COLO829 (cell line): ENCODE measurements around the gene MAU2.
A peak's percentile ranks its signal among the peaks of the same experiment; 100 is the strongest.

ENCODE experiments used
- DNase-seq: peaks from one replicate; pipeline ENCODE4 v3.0.0; 2012; ENCODE audit warnings: low spot score

The MAU2 gene, protein sequence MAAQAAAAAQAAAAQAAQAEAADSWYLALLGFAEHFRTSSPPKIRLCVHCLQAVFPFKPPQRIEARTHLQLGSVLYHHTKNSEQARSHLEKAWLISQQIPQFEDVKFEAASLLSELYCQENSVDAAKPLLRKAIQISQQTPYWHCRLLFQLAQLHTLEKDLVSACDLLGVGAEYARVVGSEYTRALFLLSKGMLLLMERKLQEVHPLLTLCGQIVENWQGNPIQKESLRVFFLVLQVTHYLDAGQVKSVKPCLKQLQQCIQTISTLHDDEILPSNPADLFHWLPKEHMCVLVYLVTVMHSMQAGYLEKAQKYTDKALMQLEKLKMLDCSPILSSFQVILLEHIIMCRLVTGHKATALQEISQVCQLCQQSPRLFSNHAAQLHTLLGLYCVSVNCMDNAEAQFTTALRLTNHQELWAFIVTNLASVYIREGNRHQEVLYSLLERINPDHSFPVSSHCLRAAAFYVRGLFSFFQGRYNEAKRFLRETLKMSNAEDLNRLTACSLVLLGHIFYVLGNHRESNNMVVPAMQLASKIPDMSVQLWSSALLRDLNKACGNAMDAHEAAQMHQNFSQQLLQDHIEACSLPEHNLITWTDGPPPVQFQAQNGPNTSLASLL

DNA sequence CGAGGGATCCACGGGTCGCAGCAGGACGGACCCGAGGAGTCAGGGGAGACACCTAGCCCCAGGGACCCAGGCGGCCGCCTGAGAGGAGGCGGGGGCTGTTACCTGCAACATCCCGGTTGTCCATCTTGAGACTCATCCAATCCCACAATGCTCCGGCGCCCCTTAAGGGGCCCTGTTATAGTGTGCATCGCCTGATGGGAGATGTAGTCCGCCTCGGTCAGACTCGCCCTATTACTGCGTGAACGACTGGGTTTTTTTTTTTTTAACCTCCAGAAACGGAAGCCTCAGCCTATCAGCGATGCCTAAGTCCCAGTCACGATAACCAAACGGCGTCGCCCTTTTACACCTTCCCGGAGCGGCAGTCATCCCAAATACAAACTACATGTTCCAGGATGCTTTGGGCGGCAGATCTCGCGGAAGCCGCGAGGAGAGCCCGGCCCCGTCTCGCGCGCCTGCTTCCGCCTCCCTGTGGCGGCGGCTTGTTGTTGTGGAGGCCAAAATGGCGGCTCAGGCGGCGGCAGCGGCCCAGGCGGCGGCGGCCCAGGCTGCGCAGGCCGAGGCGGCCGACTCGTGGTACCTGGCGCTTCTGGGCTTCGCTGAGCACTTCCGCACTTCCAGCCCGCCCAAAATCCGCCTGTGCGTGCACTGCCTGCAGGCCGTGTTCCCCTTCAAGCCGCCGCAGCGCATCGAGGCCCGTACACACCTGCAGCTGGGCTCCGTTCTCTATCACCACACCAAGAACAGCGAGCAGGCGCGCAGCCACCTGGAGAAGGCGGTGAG is at the start of gene MAU2, which contains the start of gene SUGP1:
TSS of gene MAU2 (plus strand) at position 469 of the 780 bp plus-strand sequence. CDS start at position 500, 31 bp downstream.
TSS of gene SUGP1 (minus strand) at position 149 of the 780 bp plus-strand sequence. CDS start at position 136, 13 bp downstream.
- peak; percentile 93 for DNase-seq

DNA sequence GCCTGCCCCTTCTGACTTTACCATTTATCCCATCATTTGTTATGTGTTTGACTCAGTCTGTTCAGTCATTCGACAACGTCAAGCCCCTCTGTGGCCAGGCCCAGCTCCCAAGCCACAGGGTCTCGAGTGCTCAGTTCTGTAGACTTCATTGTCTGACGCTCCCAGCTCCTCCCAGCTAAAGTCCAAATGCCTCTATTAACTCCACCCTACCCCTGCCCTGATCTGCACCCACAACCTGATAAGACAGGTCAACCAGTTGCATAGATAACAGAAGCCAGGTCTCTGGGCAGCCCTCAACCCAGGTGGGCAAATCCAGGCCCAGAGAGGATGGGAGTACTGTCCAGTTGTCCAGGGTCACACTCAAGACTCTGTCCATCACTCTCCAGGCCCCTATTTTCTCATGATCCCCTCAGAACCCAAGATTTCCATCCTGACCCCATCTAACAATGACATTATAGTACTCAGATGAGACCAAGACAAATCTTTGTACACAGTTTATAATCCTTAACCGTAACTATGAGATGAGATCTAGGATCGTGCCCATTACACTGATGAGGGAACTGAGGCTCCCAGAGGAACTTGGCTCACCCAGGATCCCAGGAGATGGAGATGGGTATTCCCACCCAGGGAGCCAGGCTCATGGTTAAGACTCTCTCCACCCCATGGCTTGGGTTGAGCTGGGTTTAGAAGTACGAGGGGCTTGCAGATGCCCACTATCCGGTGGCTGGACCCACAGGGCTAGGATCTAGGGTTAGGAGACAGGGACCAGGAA is 48.6 kb upstream of the MAU2 start:
- DNase-seq, result no peak

DNA sequence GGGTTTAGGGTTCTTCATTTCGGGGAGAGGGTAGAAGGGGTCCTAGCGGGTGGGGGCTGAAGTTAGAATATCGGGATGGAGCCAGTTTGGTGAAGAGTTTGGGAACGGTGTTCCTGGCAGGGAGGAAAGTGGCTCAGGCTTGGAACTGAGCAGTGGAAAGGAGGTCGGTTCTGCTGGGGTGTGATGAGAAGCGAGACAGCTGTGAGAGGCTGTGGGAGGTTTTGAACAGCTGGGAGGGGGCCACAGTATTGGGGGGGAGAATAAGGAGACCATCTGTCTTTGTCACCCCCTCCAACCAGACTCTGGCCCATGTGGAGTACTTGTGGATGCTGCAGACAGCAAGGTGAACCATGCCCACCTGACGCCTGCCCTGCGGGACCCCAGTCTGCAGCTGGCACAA is 46.5 kb upstream of the MAU2 start:
- DNase-seq, result no peak

DNA sequence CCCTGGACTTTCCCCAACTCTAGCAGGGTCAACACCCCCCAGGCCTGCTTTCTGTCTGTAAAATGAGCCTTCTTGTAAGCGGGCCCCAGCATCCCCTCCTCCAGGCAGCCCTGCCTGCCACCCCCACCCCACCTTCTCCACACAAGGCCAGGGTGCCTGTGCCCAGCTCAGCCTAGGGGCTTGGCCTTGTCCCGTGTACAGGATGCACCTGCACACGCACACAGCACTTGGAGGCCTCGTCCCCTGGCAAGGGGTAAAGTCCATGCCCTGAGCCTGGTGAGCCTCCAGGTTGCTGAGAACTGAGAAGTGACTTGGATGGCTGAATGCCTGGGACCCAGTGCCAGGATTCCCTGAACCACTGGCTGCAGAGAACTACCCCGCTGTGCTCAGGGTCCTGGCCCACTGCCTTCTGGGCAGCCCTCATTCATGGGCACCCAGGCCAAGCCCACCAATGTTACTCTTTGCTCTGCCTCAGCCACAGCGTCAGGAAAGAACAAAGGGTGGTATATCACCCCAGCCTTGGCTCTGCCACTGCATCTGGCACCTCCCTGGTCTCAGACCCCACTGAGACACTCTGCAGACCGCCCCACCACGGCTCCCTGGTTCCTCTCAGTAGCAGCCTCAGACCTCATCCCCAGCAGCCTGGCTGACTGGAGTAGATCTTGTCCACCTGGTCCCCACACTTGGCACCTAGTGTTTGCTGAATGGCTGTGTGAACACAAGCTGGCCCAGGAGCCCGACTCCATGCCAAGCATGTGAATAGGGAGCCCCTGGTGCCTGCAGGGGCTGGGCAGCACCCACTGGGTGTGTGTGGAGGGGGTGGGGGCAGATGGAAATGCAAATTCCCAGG is 45.7 kb upstream of the MAU2 start:
- DNase-seq, result no peak

DNA sequence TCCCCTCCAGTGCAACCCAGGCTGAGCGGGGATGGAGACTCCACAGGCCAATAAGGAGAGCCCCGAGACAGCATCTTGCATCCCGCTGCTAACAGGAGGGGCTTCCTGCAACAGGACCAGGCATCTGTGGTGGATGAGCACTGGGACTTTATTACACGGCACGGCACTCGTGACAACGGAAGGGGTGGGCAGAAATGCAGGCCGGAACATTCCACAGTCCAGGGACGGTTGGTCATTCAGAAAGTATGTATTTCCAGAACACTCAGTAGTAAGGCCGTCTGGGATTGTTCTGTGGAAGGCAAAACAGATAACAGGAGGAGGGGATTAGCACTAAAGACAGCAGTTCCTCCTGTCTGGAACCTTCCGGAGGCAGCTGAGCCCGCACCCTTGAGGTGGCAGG is 44.2 kb upstream of the MAU2 start:
- no peak for DNase-seq

DNA sequence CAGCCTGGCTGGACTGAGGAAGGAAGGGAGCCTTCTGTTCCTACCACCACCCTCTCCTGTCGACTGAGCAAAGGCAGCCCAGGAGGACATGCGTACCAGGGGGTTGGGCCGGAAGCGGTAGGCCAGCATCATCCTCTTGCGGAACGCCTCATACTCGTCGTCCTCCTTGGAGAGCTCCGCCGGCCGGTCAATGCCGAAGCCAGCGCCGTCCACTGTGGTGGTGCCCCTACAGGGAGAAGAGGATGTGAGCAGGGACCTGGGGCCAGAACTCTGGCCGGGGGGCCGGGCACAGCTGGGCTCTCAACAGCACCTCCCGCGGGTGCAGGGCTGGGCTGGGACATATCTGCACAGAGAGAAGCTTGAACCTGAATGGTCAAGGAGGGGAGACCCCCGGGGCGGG is 43.8 kb upstream of the MAU2 start:
- no peak for DNase-seq

DNA sequence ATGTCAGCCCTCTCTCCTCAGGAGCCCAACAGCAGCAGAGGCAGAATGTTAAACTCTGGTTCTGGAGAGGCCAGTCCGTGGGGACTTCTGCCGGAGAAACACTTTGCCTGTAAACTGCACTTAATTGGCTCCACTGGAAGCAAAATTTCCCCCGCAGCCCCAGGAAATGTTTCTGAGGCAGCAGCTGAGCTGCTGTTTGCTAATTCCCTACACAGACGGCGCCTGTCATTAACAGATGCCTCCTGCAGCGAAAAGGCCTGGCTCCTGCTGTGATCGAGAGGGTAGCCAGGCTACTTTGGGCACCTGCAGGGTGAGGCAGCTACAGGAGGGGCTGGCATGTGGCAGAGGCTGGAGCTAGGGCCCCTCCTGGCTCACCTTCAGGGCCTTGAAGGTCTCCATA is 42.3 kb upstream of the MAU2 start:
- DNase-seq, result no peak

DNA sequence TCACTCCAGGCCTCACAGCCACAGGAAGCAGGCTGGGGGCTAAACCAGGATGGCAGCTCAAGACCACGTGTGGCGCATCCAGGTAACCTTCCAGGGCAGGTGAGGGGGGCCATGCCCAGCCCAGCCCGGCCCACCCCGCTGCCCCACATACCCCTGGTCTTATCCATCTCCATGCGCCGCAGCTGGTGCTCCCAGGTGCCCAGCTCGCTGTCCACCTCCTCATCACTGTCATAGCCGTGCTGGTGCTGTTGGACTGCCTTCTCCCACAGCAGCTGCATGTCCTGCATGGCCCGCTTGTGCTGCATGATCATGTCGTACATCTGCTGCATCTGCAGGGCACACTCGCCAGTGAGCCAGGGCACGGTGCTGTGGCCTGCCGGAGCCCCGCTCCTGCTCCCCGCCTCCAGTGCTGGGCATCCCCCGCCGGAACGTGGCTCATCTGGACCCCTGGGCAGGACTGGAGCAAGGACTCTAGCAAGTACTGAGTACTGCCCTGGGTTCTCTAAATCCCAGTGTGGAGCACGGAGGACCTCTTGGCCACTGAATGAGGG is 41.5 kb upstream of the MAU2 start:
- no peak for DNase-seq

DNA sequence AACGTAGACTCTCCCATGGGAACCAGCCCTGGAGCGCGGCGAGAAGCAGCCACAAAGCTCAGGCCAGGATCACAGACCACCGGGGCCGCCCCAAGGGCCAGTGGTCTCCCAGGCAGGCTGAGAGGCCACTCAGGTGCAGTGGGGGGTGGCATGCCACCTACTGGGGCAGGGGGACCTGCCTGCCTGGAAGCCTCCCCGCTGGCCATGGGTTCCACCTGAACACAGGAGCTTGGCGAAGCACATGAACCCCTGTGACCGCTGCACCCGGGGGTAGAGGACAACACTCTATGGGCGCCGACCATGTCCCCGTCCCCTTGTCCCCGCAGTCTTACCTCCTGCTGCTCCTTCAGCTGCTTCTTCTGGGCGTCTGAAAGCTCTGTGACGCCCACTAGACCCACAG is 40.8 kb upstream of the MAU2 start:
- no peak for DNase-seq

DNA sequence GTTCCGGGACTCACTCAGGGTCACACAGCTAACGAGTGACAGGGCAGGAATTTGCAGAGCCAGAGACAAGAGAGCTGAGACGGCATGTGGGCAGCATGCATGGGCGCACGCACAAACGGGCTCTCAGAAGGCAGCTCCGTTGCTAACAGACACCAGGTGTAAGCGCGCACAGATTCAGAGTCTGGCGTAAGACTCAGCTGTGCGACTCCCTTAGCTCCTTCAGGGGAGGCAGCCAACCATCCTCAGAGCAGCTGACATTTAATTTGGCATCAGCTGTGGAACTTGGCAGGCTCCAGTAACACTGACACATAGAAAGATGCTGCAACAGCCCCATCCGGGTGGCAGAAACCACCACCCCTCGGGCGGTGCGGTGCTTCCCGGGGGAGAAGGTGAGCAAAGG is 40.1 kb upstream of the MAU2 start:
- DNase-seq, result no peak

DNA sequence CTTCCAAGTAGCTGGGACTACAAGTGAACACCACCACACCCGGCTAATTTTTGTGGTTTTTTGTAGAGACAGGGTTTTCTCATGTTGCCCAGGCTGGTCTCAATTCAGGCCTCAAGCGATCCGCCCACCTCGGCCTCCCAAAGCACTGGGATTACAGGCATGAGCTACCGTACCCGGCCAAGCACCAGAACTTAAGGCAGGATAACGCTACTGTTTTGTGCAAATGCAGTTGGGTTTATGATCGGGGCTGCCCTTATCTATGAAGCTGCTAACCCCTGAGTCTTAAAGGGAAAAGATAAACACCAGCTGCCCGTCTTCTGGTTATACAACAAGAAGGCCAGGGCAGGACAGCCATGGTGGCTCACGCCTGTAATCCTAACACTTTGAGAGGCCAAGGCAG is 34.9 kb upstream of the MAU2 start:
- no peak for DNase-seq

DNA sequence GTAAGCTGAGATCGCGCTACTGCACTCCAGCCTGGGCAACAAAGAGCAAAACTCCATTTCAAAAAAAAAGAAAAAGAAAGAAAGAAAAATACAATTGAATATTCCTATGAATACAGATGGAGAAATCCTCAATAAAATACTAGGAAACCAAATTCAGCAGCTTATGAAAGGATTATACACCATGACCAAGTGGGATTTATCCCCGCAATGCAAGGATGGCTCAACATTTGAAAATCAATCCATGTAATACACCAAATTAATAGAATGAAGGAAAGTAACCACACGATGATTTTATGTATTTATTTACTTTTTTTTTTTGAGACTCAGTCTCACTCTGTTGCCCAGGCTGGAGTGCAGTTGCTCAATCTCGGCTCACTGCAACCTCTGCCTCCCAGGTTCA is 28.0 kb upstream of the MAU2 start:
- no peak for DNase-seq

DNA sequence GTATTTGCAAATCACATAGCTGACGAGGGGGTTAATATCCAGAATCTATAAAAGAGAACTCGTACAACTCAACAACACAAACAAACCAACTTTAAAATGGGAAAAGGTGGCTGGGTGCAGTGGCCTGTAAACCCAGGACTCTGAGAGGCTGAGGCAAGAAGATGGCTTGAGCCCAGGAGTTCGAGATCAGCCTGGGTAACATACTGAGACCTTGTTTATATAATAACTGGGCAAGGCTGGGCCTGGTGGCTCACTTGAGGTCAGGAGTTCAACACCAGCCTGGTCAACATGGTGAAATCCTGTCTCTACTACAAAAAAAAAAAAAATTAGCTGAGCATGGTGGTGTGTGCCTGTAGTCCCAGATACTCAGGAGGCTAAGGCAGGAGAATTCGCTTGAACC is 25.7 kb upstream of the MAU2 start:
- no peak for DNase-seq

DNA sequence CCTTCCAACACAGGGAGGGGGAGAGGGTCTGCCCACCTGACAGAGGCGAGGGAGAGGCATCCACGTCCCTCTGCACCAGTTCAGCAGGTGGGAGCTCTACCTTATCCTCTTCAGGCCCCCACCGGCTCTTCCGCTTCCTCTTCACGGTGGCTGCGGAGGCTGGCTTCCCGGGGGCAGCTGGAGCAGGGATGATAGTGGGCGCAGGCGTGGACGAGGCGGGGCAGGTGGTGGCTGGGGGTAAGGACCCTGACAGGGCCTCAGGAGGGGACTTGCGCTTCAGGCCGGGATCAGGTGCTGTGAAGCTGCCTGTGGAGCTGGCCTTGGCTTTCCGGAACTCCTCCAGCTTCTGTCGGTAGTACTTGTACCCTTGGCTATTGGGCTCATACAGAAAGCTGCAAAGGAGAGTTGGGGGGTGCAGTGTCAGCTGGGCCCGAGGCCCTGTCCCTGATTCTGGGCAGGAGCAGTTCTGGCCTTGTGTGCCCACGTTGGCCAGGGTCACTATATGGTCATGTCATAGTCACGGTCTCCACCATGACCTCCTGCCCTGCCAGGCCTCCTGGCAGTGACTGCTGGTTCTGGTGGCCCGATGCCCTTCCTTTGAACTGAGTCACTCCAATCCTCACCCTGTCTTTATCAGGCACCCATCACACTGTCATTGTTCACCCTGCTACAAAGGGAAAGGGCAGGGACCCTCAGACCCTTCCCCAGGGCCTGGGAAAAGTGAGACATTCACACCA is 23.5 kb upstream of the MAU2 start:
- DNase-seq, result no peak

DNA sequence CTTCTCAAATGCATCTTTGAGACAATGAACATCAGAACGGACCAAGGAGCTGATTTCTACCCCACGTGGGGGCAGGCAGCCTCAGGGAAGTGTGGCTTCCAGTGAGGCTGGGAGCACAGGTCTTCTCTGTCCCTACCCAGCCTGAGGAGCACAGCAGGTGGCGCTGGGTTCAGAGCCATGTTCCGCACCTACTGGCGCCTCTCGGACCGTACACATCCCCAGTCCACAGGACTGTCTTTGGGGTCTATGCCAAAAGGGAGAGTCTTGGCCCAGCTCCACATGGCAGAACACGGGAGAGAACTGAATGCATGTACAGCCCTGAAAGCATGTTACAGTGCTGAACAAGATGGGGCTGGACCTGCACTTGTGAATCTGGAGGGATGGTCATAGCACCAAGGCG is 22.9 kb upstream of the MAU2 start:
- DNase-seq, result no peak

DNA sequence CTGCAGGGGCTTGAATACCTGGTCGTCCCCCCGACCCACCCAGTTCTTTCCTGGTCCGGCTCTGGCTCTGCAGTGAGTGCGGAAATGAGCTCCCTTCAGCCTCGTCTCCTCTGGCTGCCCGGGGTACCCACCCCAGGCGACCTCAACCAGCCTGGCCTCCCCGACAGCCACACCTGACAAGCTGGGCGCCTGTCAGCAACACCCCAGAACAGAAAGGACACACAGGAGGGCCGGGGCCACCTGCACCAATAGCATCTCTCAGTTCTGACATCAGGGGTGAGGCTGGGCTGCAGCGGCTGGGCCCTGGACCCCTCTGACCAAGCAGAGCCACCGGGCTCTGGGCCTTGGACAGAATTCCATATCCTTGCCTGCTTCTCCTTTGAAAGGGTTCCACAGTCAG is 20.0 kb upstream of the MAU2 start:
- no peak for DNase-seq

DNA sequence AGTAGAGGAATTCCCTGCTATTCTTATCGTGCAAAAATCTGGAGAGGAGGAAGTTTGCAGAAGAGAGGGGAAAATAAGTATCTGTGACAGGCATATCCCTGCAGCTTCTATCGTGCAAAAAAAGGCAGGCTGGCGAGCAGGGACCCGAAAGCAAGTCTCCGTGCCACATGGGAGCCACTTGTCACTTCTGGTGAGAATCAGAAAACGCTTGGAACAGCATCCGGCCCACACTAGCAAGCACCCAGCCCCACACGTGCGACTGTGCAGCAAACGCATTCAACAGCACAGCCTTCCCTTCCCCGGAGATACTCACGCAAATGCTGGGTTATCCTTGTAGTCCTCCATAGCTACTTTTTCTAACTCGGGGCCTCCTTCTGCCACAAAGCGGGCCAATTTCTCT is 17.2 kb upstream of the MAU2 start:
- no peak for DNase-seq

DNA sequence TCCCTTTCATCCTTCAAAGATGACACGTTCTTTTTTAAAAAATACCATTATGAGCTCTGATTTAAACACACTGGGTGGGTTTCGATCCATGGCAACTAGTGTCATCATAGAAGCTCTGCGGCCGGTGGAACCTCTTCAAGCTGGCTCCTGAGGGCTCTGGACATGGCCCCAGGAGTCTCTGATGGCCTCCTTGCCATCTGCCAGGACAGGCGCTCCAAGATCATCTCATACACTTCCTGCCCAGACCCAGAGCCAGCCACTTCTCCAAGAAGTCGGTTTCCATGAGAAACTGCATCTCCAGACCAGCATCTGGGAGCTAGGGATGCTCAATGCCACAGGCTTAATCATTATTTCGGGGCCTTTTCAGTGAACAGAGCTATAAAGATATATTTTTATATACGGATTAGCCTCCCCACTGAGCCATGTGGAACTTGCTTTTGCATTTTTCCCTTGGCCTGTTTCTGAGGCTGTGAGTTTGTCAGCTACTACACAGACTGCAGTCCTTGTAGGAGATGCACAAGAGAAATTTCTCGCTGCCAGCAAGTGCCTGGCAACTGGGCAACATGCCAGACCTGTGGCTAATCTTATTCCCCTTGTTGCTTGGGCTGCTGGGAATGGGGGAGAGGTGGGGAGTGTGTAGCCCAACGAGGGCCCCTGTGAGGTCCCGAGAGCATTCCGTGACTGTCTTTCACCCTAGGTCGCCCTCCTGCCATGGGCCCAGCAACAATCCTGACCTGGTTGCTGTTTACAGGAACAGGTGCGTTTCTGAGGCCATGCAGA is 16.3 kb upstream of the MAU2 start:
- DNase-seq, result no peak

DNA sequence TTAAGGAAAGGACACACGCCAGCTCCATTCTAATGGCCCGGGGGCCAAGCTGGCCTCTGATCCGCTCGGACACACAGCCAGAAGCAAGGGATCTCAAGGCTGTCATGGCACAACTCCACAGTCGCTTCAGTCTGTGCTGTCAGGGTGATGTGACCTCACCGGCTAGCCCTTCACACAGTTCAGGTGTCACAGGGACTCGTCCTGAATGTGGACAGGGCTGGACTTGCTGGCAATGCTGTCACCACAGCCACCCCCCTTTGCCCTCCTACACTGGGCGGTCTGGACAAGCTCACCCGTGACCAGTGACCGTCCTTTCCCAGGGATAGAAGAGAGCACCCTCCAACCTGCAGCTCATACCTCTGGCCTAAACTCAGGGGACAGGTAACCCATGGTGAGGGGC is 15.6 kb upstream of the MAU2 start:
- DNase-seq, result no peak
